GM21528 (cell line): ENCODE results near the gene CCDC127.
A peak's percentile ranks its signal among the peaks of the same experiment; 100 is the strongest.
"Not testable (repeated sequence)": the region's sequence is repeated elsewhere in the genome, so short reads cannot be mapped to it uniquely, and the experiment has no call there.

Experiments used
- ATAC-seq: cut with Tn5 transposase; IDR thresholded peaks from one replicate; pipeline ENCODE4 v1.9.1; 2021; ENCODE audit warnings: mild to moderate bottlenecking, moderate library complexity; ENCODE audit not compliant: unreplicated experiment, low FRiP score

Gene CCDC127

DNA sequence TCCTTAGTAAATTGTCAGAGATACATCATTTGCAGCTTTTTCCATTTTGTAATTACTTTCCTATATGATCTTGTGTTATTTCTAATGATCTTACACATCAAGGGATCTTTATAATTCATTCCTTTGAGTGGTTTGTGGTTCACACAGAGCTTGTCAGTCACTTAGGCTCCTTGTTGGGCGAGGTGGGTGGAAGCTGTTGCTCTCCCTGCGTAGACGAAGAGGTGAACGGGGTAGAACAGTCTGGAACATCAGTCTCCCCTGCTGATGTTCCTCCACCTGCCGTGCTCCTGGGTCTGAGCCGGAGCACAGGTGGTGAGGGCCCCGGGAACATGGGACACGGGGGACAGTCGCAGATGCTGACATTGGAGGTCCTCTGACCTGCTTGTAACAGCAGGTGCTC is 17.6 kb upstream of the CCDC127 start:
- not testable (repeated sequence) for ATAC-seq

DNA sequence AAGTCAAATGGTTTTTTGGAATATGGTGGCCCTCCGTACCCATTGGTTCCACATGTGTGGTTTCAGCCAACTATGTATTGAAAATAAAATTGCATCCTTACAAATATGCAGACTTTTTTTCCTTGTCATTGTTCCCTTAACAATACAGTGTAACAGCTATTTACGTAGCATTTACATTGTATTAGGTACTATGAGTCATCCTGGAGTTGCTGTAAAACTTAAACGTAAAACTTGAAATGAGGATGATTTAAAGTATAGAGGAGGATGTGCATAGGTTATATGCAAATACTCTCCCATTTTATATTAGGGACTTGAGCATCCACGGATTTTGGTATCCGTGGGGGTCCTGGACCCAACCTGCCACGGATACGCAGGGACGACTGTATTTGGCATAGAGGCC is 16.5 kb upstream of the CCDC127 start:
- no peak for ATAC-seq

DNA sequence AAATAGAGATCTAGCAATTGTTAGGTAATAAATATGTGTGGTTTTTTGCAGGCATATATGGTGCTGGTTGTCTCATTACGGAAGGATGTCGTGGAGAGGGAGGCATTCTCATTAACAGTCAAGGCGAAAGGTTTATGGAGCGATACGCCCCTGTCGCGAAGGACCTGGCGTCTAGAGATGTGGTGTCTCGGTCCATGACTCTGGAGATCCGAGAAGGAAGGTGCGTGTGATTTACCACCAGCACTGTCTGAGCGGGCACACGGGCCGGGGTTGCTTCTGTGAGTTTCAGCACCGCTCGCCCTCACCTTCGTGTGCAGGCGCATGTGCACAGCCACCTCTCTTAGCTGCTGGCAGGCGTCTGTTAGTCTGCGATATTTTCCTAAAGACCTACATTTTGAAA is 15.5 kb upstream of the CCDC127 start:
- ATAC-seq, result not testable (repeated sequence)

DNA sequence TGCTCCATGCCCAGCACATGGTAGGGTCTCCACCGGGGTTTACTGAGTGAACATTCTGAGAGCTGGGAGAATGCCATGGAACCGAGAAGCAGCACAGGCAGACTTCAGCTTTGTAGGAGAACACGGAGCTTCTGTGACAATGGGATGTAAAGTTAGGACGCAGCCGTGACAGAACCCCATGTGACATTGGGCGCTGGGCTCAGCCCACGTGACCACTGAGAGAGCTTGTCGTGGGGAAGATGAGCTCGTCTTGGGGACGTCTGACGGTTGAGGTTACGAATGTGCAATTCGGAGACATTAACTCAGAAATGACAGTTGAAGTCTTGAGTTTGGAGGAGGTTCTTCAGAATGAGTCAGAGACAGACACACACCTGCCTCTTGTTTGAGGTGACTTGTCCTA is 13.7 kb upstream of the CCDC127 start:
- ATAC-seq, result no peak

DNA sequence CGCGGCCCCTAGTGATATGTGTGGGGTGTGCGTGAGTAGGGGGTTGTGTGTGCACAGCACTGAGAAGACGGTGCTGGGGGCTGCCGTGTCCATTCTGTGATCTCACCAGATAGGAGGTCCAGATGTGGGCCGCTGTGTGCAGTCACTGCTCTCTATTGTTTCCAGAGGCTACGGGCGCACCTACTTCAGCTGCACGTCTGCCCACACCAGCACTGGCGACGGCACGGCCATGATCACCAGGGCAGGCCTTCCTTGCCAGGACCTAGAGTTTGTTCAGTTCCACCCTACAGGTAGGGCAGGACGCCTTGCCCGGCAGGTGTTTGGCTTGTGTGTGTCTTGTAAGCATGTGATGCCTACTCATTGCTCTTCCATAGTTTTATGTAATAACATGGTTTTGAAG is 12.8 kb upstream of the CCDC127 start:
- ATAC-seq, result no peak

DNA sequence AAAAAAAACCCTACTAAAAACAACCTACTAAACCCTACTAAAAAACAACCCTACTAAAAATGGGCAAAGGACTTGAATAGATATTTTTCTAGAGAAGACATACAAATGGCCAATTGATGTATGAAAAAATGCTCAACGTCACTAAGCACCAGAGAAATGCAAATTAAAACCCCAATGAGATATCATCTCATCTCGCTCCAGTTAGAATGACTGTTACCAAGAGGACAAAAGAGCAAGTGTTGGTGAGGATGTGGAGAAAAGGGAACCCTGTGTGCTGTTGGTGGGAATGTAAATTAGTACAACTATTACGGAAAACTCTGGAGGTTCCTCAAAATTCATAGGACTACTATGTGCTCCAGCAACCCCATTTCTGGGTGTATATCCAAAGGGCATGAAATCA is 10.9 kb upstream of the CCDC127 start:
- no peak for ATAC-seq

DNA sequence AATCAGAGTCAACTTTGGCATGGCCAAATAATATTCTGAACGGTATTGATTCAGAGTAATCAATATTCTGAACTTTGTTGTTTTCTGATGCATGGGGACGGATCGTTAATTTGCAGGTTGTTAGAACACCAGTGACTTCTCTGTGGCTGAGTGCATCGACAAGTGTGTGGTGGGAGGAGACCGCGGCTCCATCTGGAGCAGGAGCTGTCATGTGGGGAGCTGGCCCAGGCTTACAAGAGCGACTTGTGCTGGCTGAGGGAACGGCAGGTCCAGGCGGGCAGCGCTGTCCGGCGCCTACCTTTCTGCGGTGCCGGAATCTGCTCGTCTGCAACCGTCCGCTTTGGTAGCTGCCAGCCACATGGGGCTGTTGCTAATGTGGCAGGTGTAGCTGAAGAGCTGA is 9.4 kb upstream of the CCDC127 start:
- ATAC-seq, result not testable (repeated sequence)

DNA sequence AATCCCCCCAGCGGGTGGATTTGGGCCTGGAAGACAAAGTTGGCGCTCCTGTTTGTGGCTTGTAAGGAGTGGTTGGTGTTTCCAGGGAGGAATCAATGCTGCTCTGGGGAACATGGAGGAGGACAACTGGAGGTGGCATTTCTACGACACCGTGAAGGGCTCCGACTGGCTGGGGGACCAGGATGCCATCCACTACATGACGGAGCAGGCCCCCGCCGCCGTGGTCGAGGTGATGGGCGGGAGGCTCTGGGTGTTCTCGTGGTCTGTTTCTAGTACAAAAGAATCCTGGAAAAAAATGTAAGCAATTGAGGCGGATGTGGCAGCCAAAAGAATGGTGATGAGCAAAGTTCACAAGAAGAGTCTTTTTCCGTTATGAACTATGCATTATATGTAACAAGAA is 7.4 kb upstream of the CCDC127 start:
- ATAC-seq, result no peak

DNA sequence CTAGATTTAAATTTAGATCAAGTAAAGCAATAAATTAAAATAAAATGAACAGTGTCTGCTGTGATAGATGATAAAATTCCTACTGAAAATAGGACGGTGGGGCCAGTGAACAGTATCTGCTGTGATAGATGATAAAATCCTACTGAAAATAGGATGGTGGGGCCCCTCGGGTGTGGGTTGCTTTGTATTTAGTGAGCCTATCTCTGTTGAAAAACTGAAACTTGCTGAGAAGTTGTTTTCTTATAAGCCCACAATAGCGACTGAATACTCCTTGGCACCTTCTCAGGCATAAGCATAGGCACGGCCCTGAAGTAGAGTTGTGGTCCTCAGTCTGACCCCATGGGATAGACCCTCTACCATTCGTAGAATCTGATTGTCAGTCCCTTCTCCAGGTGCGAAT is 5.8 kb upstream of the CCDC127 start:
- no peak for ATAC-seq

DNA sequence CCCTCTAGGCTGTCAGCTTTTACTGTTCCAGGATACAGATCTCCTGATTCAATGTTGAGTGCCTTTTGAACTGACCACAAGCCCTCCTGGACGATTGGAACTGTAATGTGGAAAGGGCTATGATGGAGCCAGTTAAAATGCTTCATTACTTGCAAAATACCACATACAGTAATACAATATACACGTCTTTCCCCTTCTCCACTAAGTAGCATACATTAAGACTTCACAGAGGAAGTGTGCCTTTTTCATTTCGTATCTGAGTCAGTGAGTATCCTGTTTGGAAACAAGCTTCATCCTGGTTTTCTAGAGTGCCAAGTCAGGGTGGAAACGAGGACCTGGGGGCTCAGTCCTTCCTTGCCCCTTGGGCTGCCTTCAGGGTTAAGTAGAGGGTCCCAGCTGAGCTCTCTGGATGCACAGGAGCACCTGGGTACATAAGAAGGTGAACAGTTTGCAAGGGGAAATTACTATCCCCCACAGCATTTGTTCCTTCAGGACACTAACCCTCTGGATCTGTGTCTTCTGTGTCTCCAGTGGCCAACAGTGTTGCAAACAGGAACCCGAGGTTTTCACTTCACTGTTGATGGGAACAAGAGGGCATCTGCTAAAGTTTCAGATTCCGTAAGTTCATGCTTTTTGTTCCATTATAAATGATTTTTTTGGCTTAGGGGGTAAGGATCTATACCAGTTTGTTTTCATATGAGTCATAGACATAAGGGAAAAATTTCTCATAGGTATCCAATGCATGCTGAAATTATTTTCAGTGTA is 5.2 kb upstream of the CCDC127 start:
- not testable (repeated sequence) for ATAC-seq

DNA sequence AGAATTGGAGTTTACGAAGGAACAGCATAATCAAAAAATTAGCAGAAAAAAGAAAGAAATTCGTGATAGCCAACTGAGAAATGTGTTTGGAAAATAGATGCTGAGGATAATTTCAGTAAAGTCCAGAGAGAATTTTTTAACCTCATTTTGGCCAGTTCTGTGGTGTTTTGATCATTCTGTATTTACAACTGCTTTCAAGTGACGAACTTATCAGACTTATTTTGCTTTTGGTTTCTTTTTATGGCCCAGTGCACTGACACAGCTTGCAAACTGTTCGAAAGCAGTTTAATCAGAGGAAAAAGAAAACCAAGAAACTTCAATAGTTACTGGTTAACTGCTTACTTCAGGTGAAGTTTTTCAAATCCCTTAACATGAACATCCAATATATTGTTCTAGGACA is 2.0 kb upstream of the CCDC127 start:
- no peak for ATAC-seq

DNA sequence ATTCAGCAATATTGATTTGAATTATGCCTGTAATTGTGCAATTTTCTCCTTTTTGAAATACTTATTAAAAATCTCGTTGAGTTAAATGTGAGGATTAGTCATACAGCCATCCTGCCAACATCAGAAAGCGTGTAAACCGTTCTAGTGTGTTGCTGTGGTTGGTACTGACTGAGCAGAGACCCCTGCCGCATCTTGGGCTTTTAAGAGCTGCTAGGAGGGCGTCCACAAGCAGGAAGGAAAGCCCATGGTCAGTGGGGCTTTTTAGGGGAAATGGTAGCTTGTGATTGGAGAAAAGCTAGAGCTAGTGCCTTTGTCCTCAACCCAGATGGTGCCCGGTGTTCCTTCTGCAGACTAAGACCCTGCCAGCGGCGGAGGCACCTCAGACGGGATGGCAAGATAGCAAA is 1.5 kb upstream of the CCDC127 start:
- ATAC-seq, result no peak

DNA sequence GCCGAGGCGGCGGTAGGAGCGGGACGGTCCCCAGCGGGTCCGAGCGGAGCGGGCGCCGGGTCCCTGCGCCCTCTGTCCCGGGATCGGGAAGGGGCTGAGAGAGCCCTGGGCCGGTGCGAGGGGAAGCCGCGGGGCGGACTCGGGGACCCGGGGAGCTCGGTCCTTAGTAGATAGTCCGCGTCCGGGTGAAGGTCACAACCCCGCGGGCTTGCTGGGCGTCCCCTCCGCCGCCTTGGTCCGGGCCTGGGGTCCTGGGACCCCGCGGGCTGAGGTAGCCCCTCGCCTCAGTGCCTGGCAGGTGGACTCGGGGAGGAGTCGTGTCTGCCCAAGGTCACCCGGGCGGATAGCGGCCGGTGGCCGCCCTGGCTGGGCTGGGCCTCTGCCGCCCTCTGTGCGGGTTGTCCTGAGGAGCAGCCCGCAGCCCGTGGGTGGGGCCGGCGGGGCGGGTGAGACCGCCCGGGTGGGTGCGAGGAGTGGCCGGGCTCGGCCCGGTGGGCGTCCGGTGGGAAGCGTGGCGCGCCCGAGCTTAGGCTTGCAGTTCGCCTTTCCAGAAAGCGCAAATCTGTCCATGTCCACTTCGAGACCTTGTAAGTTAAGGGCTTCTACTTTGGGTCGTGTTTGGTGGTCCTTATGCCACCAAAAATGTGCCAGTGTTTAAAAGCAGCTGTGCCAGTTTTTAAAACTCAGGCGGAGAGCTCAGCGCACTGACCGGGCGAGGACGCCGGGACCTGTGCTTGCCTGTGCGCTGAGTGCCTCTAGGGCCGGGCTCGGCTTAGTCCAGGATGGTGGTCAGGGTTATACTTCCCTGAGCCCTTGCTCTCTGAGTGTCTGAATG is 721 bp upstream of the CCDC127 start:
- peak; percentile 31 for ATAC-seq

DNA sequence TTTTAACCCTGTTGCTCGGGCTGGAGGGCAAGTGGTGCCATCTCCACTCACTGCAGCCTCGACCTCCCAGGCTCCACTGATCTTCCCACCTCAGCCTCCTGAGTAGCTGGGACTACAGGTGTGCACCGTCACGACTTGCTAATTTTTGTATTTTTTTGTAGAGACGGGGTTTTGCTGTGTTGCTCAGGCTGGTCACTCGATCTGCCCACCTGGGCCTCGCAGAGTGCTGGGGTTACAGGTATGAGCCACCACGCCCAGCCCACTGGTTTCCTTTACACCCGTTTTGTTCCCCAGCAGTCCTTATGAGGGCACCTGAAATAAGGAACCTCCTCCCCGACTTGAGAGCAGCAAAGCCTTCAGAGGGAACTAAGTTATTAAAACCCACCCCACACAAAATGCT is 1.9 kb downstream of the CCDC127 start:
- ATAC-seq, result not testable (repeated sequence)

DNA sequence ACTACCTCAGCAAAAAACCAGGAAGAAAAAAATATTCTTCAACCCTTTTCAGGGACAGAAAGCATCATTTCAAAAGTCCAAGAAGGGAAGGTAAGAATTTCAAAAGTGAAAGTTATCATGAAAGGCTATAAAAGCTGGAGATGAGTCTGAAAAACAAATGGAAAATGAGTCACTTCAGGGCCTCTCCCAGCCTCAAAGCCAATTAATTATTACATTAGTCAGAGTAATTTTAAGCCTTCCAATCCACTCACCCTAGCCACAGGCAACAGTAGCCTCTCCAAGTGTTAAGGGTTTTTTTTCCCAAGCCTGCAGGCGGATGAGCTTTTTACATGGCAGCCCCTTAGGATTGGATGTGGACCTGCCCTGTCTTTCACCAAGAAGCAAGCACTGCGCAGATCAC is 2.7 kb downstream of the CCDC127 start:
- not testable (repeated sequence) for ATAC-seq

DNA sequence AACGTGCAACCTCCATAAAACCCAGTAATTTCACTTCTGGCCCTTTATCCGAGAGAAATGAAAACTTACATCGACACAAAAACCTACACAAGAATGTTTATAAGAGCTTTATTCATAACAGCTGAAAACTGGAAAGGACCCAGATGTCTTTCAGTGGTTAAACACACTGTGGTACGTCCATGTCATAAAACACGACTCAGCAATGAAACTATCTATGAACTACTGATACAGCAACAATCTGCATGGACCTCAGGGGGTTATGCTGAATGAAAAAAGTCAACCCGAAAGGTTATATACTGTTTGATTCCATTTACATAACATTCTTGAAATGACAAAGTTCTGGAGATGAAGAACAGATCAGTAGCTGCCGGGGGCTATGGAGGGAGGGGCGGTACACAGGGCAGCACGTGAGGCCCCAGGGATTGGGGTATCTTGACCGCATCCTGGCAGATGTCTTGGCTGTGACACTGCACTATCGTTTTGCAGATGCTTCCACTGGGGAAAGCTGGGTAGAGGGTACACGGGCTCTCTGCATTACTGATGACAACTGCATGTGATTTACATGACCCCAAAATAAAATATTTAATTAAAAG is 4.1 kb downstream of the CCDC127 start:
- no peak for ATAC-seq

DNA sequence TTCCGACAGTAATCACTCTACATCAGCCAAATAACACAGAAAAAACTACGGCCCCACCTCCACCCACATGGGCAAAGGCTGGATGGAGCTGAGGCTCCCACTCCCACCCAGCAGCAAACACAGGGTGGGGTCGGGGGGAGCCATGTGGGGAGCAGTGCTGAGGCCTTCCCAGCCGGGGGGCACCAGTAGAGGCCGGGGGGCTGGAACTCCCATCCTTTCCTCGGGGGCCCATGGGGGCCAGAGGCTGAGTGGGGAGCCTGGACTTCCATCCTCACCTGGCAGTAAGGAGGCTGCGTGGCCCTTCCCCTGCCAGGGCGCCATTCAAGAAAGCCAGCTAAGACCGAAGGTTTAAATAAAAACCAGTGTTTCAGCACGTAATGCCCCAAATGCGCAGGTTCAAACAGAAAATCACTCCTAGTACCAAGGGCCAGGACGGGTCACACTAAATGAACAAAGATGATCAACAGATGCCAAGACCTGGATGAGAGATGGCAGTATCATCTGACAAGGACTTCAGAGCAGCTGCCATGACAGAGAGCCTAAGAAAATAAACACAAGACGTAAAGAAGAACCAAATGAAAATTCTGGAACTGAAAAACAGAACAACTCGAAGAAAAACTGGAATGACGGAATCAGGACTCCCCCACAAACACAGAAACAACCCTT is 9.4 kb downstream of the CCDC127 start:
- no peak for ATAC-seq

DNA sequence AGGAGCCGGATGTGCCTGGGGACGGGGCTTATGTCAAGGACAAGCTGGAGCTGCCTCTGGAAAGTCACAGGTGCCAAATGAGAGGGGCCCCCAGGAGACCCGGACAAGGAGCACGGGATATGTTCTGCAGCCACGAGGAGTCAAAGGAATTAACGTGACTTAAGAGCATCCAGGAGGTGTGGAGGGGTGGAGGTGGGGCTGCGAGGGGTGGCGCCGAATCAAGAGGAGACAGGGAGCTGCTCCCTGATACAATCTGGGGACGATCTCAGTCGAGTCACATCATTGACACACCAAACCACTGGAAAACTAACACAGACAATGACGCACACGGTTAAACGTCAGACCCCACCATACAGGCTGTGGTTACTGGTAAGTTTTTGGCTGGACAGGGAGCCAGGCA is 10.4 kb downstream of the CCDC127 start:
- no peak for ATAC-seq

DNA sequence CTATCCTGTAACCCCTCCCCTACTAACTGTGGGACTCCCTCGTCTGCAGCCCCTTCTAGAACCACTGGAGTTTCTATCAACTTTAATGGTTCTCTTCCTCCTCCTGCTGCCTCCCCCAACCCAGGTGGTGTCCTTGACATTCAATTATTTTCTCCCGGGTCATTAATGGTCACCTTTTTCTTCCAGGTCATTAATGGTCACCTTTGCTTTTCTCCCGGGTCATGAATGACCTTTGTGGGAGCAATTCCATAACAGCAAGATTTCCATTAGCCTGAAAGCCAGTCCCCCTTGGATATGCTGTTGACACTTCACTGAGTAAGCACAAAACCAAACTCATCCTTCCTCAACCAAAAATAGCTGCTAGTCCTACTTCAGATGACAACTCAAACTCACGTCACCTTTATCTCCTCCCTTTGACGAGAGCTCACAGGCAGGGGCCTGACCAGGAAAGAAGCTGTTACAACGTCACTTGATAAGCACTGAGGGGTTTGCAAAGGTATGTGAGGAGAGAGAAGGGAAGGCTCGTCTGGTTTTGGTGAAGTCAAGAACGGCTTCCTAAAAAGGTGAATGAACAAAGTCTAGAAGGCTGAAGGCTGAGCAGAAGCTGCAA is 10.9 kb downstream of the CCDC127 start:
- ATAC-seq, result no peak

DNA sequence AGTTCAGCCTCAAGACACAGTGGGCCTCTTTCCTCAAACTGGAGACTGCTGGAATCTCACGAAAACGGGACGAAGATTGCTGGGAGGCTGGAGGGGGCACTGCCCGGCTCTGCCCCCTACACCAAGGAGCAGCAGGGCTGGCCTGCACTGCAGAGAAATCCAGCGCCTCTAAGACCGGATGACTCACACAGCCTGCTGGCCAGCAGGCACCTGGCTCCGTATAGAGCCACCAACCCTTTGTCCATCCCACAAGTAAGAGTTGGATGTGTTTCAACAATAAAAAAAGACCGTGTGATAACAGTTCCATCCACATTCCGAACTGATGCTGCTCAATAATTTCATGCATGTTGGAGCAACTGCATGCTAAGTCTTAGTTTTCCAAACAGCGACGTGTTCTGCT is 11.5 kb downstream of the CCDC127 start:
- ATAC-seq, result no peak
